Inferior parietal cortex (tissue), 1 donor: ENCODE data around the gene SLCO2B1.

Experiments used
- DNase-seq: peaks from one replicate; pipeline ENCODE4 v3.0.0-alpha.2; 2016; ENCODE audit errors: extremely low spot score

Gene SLCO2B1

GRCh38 chr11:75246671-75247350 lies 95.9 kb downstream of the SLCO2B1 start:
- DNase-seq: no peak

GRCh38 chr11:75248924-75249256 lies 98.0 kb downstream of the SLCO2B1 start:
- no peak for DNase-seq

- DNase-seq: no peak
These were observed 98.8 kb downstream of the SLCO2B1 start for GRCh38 chr11:75249704-75250103.

- DNase-seq: no peak
These were observed 103.4 kb downstream of the SLCO2B1 start for GRCh38 chr11:75254326-75254725.
